Dedifferentiated amniotic fluid mesenchymal stem cell (primary cell): Measurements from ENCODE around the gene MIER2.

Source experiments
- DNase-seq: peaks from one replicate; pipeline ENCODE4 v3.0.0-alpha.2; 2016; ENCODE audit errors: extremely low spot score

The MIER2 gene

DNA sequence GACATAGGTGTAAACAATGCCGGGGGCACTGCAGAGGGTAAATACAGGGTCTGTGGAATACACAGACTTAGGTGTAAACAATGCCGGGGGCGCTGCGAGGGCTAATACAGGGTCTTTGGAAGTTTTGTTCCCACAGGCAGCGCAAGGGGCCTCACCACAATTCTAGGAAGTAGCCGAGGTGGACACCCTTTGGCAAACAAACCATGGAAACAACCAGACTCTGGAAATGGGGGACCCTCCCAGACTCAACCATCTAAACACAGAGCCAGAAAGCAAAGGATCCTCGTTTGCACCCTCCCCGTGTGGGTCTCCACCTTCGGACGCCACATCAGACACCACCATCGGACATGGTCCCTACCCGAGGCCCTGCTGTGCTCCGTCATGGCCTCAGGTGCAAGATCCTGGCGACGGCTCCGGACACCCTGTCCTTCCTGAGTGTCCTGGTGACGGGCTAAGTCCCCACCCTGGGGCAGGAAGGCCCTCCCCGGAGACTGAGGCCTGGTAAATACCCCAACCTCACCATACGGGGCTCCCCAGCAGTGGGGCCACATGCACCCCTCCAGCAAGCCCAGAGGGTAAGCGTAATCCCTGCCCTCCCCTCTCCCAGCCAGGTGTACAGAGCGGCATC, 36.7 kb downstream of the MIER2 start:
- DNase-seq: no peak

DNA sequence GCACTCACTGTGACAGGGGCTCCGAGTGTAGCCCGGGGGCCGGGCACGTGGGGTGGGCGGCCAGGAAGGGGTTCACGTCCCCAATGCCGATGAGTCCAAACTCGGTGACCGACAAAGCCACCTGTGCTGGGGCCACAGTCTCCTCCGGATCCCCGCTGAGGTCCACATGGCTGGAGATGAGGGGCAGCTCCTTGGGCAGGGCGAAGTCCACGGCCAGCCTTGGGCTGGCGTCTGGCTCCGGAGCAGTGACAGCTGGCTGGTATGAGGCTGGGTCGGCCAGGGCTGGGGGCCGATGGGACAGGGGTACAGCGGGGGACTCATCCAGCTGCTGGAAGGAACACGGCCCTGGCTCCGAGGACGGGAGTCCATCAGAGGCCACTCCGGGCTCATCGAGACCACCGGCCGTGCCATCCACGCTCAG, 37.5 kb downstream of the MIER2 start:
- DNase-seq: no peak

DNA sequence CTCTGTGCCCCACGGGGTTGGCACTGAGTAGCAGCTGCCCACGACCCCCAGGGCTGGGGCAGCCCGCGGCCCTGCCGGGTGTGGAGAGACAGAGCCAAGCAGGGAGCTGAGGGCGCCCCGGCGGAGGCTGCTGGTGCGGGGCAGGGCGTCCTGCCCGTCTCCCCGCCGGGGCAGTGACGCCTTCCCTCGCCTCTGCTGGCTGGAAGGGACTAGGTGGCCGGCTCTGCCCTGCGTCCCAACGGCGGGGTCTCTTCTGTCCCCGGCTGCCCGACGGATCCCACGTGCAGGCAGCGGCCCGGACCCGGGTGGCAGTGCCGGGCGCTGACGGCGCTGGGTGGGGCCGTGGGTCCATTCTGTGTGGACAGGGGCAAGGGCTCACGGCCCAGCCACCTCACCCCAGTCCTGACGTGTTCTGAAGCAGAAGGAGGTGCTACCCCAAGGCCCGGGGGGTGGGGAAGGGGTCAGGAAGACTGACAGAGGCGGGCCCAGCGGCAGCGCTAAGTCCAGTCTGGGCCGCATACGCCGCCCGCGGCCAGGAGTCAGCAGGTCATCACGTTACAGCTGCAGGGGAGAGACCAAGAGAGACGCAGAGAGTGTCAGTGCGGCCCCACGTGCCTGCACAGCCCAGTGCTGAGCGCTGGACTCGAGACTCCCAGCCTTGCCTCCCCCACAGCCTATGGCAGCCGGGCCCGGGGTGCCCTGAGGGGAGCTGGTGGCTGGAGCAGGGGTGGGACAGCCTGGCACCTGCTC, 38.3 kb downstream of the MIER2 start:
- DNase-seq: no peak

DNA sequence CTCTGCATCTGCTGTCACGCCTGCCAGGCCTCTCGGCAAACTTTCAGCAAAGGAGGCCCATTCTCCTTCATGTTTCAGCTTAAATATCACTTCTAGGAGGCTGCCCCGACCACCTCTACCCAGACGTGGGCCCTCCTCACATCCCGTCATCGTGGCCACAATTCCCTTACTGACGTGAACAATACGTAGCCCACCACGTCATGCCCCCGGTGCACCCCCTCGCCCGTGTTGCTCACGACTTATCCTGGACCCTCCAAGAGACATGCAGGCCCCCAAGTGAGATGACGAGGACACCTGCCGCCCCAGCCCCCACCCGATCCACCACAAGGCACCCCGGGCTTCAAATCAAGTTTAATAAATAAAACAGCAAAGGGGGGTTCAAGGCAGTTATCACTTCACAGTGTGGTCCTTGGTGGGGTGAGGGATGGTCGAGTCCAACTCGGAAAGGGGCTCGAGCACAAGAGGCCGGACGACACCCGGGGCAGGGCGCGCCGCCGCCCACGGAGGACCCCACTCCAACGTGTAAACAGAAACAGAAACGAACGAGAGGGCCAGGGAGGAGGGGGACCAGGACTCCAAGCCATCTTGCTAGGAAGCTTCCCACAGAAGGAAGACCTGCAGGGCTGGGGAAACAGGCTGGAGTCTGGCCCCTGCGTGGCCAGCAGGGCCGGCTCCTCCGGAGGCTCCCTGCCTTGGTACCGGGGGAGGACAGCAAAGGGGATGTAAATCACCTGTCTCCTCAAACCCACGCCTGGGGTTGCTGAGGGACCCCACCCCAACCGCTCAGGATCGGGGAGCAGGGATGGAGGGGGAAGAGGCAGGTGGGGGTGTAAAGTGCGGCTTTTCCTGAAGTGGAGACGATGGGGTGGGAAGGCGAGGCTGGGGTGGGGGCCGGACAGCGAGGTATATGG, 39.1 kb downstream of the MIER2 start:
- DNase-seq: no peak

DNA sequence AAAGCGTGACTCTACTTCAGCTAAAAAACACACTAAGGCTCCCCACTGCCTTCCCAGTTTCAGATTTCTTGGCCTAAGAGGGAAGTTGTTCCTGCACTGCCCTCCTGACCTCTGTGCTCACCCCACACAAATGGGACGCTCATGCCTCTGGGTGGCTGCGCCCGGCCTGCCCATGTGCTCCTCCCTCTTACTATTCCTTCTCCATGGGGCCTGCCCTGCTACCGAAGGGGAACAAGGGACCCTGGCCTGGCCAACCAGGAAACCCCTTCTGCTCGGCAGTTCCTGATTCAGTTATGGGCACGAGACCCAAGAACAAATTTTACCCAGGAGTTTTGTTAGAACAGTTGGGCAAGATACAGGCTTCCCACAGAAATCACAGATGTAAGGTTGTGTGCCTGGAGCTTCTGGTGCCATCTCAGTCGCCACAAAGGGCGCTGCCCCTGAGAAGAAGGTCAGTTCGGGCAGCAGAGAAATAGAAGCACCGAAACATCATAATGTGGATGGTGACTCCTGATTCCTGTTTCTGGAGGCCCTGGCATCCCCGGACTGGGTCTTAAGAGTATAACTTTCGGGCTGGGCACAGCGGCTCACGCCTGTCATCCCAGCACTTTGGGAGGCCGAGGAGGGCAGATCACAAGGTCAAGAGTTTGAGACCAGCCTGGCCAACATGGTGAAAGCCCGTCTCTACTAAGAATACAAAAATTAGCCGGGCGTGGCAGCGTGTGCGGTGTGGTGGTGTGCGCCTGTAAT, 47.9 kb downstream of the MIER2 start:
- no peak for DNase-seq

DNA sequence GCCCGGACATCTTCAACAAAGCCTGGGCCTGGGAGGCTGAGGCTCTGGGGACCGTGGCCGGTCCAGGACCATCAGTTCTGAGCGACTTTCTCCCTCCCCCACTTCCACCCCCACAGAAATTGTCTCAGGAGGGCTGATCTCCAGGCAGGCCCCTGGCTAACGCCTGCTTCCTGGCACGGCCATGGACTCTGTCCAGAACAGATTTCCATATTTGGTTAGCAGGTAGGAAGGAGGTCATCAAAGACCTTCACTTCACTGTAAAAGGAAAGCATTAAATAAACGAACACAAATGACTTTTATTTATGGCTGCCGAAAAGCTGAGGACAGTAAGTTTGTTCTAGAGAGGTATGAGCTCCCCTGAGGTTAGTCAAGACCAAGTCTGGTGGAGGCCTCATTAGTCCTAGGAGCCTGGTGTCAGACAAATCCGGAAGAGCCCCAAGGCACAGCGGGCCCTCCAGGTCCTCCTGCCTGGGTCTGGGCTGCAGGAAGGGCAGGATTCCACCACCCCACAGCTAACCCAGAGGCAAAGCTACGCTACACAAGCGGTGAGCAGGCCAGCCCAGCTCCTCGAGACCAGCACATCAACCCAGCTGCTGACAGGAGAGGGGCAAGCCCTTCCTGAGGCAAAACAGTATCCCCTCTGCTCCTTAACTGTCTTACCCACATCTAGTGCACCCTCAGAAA, 48.8 kb downstream of the MIER2 start:
- no peak for DNase-seq

DNA sequence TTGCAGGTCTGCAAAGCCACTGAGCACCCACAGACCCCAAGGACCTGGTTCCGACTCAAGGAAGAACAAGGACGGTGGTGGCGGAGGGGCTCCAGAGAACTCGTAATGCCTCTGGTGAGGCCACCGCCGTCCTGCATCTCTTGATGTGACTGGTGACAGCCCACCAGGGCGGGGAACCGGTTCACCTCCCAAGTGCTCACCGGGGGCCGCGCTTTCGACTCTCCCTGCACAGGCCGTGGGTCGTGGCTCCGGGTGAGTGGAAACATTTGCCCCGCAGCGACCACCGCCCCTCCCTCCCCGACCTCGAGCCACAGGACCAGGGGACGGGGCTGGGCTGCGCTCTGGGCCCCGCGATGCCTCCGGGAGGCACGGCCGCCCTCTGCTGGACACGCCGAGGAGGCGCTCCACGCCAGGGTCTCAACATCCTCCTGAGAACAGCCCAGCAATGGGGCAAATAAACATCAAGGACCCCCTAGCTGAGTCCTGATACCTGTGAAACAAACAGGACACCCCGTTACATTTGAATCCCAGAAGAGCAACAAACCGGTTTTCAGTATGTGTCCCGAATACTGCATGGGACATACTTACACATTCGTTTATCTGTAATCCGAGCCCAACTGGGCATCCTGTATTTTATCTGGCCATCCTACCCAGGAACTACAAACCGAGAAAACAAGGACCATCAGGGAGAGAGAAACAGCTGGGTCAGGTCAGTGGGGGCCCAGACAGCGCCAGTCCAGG, 49.5 kb downstream of the MIER2 start:
- no peak for DNase-seq

DNA sequence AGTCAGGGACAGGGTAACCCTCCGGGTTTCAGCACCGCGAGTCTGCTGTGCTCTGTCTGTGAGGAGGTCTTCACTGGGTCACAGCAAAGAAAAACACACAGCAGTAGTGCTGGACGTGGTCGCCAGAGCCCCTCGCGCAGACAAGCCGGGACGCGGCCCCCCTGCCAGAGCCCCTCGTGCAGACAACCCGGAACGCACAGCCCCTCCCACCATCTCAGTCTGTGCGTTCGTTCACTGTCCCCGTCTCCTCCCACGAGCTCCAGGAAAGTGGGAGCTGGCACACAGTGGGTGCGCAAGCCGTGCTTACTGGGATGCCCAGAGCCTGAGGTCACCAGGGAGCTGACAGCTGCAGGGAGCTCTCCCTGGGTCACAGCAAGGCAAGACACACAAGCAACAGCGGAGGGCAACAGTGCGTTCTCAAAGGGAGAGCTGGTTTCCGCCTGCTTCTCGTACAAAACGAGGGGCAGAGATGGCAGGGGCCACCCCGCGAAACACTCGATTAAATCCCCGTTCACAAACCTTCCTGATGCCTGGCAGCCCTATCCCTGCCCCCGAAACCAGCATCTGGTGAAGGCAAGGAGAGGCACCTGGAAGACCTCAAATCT, 50.2 kb downstream of the MIER2 start:
- DNase-seq: no peak

DNA sequence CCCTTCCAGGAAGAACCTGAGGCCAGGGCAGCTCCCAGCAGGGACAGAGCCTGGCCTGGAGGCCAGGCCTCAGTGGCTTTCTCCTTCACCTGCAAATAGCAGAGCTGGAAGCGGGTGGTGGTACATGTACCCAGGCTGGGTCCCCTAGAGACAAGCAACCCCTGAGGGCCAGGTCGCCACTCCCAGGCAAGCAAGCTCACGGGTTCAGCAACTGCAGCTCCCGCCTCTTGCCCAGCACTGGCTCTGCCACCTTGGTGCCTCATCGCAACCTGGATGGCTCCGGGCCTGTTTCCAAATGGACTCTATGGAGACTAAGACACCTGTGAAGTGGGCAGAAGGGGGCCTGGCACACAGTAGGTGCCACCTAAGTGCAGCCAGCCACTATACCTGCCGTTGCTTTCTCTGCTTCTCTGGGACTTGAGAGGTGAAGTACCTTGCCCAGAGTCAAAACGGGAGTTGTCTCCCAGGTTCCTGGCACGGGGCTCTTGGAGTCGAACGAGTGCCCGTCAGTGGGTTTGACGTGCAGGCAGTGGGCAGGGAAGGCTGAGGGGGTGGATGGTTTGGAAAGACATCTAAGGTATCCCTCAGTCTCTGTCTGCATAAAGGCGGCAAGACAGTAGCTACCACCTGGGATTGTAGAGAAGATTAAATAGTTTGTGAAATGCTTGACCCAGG, 51.0 kb downstream of the MIER2 start:
- DNase-seq: no peak

DNA sequence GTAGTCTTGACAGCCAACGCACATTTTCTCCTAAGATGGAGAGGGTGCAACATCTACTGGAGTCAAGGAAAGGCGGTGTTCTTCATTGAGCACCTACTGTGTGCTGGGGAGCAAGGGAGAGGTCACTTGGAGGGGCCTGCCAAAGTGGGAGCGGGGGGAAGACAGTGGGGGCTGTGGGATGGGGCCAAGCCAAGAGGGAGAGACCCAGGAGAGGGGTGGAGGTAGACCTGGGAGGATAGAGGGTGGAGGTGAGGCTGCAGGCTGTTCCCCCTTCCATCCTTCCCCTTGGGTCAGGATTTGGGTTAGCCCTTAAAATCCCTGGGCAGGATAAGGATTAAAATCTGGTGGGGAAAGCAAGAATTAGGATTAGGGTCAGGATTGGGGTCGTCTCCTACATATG, 51.6 kb downstream of the MIER2 start:
- DNase-seq: no peak

DNA sequence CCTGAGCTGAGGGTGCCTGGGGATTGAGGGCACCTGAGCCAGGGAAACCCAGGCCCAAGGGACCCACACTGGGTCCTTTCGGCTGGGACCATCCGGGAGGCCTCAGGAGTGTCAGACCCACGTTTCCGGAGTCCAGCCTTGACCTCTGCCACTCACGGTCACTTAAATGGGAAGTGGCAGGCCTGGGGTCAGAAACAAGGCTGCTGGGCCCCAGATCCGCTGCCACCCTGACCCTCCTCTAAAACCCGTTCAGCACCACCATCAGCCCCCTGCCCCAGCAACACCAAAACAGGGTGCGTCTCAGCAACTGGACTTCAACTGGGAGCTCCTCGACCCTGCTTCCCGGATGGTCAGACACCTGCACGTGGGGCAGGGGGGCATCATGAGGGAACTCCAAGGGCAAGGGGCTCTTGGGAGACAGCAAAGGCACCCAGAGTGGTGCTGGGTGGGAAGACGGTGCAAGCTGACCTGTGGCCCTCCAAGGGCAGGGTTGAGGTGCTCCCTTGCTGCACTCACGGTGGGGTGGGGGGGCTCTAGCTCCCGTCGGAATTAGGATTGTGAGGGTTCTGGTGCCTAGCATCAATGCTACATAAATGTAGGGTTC, 52.2 kb downstream of the MIER2 start:
- DNase-seq: no peak

DNA sequence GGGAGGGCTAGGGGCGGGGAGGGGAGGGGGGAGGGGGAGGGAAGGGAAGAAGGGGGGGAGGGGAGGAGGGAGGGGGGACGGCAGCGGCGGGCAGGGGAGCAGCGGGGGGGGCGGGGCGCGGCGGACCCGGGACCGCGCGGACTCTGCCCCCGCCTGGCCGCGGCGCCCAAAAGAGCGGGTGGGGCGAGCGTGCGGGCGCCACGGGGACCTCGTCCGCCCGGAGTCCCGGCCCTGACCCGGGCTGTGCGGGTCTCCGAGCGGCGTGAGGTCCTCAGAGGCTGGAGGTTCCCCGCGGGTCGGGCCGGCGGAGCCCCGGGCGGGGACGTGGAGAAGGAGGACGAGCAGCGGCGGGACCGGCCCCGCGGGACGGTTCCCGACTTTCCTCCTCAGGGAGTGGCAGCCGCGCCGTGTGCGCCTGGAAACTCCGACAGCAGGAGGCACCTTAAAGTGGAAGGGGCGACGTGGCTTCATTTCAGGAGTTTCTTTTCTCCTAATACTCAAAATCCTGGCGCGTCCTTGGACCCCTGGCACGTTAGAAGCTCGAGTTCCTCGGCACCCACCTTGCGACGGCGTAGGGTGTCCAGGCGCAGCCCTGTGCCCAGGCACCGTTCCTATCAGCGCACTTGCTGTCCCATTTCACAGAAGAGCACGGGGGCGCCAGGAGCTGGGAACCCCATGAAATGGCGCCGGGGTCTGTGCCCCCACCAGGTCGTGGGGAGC, 52.9 kb downstream of the MIER2 start:
- no peak for DNase-seq

DNA sequence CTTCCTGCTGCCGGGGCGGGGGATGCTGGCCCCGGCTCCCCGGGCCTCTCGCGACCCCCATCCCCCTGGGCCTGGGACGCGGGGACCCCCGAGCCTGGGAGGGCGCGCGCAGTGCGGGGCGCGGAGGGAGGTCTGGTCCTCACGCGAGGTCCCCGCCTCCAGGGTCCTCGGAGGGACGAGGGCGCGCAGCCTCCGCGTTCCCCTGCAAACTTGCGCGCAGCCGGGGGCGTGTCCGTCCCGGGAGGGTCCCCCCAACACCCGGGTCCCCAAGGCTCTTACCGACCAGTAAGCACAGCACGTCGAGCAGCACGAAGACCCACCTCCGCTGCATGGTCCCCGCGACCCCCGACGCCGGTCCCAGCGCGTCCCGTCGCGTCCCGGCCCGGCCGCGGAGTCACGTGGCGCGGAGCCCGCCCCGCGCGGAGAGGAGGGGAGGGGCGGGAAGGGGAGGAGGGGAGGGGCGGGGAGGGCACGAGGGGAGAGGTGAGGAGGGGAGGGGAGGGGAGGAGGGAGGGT, 53.5 kb downstream of the MIER2 start, which contains the start of gene PLPP2:
PLPP2 (minus strand) TSS at position 398 of the 516 bp plus-strand sequence; CDS start at position 331, 67 bp downstream.
- DNase-seq: no peak

DNA sequence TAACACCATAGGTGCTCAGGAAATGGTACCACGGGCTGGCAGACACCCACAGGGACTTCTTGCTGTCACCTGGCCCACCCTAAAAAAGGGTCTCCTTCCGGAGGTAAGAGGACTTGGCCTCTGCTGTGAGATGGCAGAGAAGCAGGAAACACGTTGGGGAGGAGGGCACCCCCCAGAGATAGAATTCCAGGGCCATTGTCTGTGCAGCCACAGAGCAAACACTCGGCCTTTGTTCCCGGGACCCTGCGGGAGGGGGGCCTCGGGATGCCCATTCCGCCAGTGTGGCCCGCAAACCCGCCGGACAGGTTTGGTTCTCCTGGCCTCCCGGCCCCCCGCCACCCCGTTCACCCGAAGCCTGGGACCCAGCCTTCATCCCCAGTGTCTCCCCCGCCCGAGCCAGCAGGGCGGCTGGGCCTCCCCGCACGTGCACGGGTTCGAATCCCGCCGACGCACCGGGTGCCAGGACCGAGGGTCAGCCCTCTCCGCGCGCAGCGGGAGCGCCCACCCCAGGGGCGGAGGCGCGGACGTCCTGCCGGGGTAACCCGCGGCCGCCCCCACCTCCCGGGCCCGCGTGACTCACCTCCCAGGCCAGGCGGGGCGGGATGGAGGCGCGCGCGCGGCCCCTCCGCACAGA, 54.1 kb downstream of the MIER2 start:
- no peak for DNase-seq

DNA sequence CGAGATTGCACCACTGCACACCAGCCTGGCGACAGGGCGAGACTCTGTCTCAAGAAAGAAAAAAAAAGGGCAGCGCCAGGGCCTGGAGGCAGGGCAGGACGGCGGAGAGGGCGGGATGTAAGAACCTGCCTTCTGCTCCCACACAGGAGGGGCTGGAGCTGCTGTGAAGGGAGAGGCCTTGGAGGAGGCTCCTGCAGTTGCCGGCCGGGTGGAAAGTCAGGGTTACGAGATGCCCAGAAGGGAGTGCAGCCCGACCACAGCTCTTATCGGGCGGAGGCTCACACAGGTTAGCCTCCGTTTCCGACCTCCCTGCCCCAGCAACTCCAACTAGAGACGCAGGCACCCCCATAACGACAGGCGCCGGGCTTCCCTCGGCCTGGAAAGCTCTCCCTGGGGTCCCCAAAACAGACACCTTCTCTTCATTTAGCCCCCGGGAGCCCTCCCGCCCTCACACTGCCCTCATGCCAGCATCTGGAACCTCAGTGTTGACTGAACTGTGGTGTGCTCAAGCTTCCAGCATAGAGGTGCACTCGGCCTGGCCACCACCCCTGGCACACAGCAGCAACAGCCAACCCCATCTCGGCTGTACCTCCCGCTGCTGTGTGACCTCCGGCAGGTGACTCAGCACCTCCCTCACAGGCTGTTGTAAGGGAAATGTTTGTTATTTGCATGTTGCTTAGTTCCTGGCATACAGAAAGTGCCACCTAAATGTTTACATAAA, 54.8 kb downstream of the MIER2 start:
- no peak for DNase-seq

DNA sequence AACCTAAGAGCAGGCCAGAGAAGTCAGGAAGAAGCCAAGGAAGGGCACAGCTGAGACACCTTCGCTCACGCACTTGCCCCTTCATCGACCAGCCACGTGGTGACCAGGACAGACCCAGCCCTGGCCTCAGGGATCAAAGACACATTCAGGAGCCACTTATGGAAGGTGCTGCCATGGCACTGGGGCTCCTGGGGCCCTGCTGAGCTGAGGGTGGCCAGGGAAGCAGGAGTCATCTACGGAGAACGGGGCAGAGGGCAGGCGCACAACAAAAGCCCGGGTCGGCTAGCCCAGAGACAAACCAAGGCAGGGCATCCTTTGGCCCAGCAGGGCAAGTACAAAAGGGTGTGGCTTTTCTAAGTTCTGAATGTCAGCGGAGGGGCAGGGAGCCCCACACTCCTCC, 55.7 kb downstream of the MIER2 start:
- no peak for DNase-seq

DNA sequence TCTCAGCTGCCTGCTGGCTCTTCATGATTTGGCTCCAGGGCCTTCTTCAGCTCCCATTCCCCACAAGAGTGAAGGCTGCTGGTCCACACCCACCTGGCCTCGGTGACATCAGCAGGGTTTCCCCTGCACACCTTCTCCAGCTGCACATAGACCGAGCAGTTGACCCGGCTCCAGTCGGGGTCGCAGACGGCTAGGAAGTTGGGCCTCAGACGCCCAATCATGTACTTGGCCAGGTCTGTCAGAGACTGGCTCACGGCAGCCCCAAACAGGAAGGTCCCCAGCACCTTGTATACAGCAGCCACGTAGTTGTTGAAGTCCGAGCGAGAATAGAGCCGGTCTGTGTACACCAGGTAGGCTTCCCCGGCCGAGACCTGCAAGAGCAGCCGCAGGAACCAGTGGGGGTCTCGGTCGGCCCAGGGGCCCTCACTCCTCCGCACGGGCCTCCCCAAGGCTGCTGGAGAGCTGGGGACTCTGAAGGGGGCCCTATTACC, 57.2 kb downstream of the MIER2 start:
- no peak for DNase-seq
